HG02981 (cell line): ENCODE results near the gene GALNT2.

Experiments
- ATAC-seq: cut with Tn5 transposase; IDR thresholded peaks from one replicate; pipeline ENCODE4 v1.9.1; 2021; ENCODE audit warnings: mild to moderate bottlenecking, moderate library complexity; ENCODE audit not compliant: unreplicated experiment

Gene GALNT2

DNA sequence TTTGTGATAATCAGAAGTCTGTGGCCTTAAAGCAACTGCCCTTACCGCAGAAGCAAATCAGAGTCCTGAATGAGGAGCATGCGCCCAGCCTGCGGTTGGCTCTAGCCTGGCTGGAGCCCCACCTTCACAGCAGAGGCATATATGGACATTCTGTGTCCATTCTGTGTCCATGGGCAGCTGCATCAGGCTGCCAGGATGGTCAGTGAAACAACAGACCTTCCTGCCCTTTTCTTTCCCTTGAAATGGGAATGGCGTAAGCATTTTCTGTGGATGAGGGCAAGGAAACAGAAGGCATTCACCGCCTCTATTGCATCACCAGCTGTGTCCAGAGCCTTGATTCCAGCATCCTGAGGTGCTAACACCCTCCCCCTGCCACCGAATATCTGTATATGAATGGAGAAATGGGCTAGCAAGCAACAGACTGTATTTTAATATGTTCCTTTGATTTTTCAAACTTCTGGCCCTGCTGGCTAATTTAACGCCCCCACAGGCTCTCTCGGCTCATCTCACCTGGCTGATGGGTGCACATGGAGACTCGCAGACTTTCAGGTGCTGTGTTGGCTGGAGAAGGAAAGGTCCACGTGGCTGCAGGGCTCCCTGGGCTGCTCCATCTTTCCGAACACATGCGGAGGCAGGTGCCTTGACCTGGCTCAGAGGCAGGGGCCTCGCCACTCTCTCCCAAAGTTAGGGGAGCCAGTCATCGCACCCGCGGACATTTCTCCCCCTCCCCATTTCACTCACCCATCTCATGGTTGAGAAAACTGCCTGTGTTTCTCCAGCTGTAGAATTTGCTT is 159.2 kb downstream of the GALNT2 start:
- ATAC-seq = no peak

DNA sequence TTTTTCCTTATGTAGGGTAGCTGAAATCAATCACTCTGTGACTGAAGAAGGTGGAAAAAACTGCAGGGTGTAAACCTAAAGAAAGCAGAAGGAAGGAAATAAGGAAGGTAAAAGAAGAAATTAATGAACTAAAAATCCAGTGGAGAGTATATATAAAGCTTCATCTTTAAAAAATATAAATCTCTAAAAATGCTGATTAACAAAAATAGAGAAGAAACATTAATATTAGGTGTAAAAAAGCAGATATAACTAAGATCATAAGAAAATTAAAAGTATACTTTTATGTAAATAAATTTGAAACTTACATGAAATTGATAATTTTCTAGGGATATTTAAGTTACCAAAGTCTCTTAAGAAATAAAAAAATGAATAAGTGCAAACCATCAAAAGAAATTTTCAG is 159.8 kb downstream of the GALNT2 start:
- ATAC-seq = no peak

DNA sequence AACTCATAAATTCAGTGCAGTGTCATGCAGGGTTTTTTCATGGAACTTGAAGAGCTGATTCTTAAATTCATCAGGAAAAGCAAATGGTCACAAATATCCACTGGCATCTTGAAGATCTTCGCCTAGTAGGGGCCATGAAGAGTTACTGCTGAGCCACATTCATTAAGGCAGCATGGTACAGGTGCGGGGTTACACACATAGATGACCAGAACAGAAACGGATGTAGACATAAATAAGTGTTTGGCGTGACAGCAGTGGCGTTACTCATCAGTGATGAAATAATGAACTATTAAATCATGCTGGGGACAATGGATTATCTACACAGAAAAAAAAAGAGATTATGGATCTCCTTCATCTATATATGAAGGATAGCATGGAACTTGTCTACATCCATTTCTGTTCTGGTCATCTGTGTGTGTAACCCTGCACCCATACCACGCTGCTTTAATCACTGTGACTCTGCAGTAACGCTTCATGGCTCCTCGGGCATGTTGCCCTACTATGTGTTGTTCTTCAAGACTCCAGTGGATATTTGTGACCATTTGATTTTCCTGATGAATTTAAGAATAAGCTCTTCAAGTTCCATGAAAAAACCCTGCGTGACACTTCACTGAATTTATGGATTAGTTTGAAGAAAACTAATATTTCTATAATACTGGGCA is 161.3 kb downstream of the GALNT2 start:
- ATAC-seq = no peak

DNA sequence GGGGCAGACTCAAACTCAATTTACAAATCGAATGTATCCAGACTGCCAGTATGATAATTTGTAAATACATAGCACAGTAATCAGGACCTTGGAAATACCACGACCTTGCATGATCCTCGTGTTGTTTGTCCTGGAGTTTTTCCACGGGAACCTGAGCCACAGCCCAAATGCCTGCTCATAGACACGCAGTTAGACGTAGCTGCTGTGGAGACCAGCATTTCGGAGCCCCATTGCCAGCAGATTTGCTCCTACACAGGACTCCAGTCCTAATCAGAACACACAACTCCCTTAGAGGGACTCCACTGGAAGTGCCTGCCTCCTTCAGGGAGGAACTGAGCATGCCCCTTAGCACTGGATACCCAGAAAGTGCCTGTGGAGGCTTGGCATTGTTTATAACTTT is 163.2 kb downstream of the GALNT2 start:
- no peak for ATAC-seq

DNA sequence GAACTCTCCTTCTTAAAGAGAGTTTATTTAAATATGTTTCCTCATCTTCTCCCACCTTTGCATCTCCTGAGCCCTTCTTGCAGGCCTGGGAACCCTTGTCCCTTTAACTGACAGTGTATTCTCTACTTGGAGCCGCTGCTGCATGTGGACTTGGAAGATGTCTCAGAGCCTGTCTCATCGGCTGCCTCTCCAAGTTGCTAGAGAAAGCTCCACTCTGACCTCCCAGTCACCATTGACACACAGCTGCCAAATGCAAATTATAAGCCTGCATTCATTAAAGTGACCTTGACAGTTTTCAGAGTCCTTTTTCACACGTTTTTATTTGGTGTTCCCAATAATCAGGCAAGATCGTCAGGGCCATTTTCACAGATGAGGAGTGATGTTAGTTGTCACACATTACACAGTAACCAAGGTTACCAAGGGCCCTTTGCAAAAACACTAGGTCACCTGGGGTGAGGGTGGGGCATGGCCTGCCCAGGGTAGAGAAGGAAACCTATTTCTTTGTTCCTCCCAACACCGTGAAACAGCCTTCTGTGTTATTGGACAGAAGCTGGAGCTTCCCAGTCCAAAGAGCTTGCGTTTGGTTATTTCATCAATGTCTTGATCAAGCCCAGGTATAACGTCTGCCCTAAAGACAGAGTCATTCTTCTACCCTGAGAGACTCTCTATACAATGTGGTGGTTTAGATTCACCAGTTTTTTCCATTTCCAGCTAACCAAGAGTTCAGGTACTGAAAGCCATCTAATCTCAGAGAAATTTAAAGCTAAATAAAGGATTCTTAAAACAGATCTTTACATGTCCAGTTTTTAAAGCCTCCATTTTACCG is 164.1 kb downstream of the GALNT2 start:
- ATAC-seq = no peak

DNA sequence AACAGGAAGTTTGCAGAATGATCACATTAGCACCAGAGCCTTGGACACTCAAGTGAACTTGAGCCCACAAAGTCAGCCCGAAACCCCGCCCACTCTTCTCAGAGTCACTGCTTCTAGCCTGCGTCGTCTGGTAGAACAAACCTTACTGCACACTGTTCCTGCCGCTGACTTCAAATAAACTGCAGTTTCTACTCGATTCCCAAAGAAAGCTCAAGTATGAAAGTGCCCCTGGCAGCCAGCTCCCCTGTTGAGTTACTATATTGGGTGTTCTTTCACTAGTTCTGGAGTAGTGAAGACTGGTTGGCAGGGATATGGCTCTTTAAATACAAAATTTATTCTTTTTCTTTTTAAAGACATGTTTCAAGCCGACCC is 164.7 kb downstream of the GALNT2 start:
- no peak for ATAC-seq

DNA sequence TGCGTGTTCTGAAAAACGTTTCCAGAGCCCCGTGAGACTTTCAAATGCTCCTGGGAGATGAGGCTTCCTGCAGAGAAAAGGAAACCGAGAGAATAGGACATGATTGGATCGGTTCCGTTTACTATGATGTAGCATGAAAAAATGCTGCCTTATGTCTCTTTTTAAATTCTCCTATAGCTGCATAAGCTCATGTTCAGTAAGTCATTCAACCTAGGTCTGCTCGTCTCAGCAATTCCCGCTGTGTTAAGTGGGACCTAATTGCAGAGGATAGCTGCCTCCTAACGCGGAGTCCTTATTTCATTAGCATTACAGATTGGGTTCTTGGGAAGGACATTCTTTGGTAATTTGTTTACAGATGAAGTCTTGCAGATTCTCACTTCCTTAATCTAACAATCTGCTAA is 165.3 kb downstream of the GALNT2 start:
- ATAC-seq = no peak

DNA sequence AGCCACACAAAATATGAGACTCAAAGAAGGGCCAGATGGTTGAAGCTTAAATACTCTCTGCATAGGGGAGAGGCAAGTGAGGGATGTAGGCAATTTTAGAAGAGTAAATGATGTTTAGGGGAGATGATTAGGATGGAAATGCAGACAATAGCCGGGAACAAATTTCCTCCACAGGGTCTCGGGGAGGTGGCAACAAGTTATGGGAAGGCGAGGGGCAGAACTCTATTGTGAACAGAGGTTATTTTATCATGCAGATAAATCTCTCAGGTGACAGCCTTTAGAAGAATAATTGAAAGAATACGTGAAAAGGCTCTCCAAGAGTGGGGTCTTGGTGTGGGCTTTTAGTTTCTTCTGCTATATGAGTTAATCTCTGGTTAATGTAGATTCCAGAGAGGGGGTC is 166.7 kb downstream of the GALNT2 start:
- ATAC-seq = no peak

DNA sequence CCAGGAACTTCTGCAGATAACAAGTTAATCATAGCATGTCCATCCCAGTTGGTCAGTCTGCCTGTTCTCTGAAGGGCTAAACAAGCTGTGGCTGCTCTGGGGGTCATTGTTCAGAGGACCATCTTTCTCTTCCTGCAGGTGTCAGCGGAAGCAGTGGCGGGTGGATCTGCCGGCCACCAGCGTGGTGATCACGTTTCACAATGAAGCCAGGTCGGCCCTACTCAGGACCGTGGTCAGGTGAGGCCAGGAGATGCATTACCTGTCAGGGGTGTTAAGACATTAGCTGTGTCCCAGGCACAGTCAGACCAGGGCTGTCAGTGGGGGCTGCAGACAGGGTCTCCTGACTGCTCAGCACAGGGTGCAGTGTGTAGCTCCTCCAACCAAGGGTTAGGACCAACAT is 168.8 kb downstream of the GALNT2 start:
- ATAC-seq = no peak

DNA sequence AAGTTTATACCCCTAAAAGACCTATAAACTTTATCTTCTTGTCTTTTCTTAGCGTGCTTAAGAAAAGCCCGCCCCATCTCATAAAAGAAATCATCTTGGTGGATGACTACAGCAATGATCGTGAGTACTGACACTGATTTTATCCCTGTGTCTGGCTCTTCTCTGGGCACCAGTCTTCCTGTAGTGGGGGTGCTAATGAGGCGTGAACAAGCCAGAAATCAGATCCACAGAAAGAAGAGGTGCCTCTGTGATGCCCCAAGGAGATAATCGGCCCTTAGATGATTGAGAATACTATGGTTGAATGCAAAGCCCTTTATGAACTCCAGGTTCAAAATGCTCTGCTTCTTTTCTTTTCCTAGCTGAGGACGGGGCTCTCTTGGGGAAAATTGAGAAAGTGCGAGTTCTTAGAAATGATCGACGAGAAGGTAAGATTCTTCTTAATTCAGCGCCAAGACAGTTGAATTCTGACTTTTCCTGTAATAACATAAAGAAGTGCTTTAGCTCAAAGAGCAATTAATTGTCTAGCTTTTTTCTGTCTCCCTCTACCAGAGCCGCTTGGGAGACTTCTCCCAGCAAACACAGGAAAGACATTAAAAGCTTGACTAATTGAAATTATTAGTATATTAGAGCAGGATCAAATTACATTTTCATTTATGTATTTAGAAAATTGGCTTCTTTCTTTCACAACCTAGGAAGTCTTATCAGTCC is 169.4 kb downstream of the GALNT2 start:
- ATAC-seq = no peak

DNA sequence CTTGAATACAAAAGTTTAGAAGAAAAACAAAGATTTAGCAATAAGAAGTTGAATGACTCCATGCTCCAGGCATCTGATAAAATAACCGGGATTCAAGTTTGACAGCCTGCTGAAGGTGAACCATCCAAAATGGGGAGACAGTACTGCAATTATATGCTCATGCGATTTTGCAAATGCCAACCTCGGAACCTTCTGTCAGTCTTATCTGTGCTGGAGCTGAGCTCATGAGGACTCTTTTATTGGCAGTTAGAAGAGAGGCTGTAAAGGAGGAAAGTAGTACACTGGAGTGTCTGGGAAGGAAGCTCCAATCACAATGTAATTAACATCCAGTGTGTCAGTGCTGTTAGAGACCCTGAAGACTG is 170.0 kb downstream of the GALNT2 start:
- ATAC-seq = no peak

DNA sequence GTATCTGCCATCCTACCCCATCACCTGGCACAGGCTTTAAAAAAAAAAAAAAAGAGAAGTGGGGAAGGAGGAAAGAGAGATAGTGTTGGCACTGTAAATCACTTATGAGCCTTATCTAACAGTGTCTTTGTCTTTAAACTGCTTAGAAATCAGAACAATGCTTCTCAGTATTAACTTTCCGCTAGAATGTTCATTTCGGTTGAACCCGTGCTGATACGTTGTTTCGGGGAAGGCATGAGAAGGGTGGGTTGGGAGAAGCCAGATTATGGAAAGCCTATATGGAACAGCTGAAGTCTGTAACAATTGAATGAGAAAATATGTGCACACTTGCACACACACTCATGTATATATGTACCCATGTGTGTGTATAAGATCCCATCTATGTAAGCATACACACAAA is 170.8 kb downstream of the GALNT2 start:
- ATAC-seq = no peak

DNA sequence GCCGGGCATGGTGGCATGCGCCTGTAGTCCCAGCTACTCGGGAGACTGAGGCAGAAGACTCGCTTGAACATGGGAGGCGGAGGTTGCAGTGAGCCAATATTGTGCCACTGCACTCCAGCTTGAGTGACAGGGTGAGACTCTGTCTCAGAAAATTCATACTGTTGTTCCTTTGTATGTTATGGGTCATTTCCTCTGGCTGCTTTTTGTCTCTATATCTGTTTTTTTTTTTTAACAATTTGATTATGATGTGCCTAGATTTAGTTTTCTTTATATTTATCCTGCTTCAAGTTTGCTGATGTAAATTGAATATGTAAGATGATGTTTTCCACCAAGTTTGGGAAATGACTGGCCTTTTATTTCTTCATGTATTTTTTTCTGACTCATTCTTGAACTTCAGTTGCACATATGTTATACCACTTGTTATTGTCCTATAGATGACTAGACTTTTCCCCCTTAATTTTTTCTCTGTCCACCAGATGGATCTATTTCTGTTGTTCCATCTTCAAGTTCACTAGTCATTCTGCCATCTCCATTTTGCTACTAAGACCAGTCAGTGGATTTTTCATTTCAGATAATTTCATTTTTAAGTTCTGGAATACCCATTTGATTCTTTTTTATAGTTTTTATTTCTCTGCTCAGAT is 173.5 kb downstream of the GALNT2 start:
- ATAC-seq = no peak

DNA sequence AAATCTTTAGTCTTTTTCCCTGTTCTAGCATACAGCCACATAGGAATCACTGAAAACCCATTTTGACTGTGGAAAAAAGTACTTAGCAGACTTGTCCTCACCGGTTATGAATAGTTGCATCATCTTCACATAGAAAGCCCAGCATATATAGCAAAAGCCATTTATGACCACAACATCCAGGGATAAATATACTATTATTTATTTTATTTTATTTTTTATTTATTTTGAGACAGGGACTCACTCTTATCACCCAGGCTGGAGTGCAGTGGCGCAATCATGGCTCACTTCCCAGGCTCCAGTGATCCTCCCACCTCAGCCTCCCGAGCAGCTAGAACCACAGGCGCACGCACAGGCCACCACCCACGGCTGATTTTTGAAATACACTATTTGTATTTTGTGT is 175.3 kb downstream of the GALNT2 start:
- no peak for ATAC-seq

DNA sequence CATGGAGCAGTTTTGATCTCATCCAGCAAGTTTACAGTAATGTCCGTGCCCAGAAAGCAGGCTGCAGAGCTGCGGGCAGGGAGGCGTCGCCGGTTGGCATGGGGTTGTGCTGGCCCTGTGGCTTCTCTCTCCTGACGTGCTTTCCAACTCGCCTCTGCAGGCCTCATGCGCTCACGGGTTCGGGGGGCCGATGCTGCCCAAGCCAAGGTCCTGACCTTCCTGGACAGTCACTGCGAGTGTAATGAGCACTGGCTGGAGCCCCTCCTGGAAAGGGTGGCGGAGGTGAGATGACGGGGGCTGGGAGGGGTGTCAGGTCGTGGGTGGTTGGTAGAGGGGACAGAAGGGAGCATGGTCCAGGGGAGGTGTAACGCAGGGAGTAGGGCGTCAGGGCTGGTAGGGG is 176.1 kb downstream of the GALNT2 start:
- no peak for ATAC-seq

DNA sequence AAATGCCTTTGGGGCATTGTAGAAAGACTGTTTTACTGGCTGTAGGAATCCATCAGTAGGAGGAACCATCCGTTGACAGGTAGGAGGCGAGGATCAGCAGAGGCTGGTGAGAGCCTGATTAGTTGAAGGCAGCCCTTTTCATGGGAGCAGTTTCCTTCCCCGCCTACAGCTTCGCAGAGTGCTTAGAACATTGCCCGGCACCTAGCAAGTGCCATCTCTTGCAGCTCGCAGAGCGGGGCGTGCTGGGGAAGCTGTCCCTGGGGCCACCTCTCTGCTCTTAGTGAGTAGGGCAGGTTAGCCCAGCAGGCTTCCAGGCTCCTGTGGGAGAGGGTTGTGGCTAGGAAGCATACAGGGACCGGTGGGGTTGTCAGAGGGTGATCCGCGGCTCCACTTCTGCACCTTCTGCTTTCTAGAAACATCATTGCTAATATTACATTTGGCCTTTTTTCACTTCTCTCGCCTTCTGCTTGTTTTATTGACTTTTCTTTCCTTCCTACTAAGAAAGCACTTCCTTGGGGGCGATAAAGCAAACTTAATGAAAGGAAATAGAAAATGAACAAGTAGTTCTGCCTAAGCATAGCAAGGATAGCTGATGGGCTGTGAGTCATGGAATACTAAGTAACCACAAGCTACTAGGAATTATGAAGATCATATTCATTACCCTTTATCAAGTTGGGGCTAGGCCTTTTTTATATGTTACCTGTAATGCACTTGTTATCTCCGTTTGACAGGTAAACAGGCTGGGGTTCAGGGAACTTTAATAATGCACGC is 176.7 kb downstream of the GALNT2 start:
- ATAC-seq = no peak

DNA sequence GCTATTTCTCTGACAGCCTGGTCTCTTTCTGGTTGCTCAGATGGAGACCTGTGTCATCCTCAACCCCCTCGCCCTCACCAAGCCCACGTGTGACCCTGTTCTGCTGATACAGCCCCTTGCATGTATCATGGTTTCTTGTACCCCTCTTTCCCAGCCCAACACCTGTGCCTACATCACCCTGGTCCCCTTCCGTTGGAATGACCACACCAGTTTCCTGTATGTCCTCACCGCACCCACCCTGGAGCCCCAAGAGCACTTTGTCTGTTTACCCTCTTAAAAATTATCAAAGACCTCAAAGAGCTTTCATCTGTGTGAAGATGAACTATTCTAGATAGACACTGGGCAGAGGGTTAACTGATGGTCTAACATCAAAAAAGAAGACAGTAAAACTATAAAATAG is 179.5 kb downstream of the GALNT2 start:
- ATAC-seq = no peak

DNA sequence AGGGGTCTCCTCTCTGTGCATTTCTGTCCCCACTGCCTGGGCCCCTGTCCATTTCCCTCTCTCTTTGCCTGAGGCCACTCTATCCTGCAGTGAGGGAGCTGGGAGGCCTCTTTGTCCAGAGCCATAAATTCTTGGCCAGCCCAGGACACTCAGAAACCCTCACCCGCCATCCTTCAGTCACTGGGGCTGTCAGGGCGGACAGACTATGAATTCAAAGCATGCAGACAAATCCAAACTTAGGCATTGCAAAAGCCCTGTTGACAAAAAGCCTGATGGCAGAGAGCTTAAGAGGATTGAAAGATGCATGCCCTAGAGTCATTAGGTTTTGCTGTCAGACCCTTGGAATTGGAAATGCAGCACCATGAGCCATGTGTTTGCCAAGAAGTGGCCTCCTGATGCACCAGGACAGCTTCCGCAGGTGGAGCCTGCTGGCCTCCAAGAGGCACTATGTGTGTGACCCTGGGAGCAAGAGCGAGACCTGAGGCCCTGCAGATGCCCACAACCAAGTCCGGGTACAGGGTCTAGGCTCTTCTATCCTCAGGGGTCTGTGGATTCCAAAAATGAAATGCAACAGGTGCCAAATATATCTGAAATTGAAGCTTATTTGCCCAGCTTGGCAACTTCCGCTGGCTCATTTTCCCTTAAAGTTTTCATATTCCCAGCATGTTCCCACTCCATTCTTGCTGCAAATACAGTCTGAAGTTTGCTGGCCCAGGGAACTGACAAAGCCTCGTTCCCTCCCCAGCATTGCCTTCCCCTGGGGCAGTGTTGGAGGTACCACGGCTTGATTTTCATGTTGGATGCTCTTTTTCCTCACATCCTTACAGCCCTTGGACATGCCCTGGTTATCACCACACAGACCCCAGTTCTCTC is 181.2 kb downstream of the GALNT2 start:
- no peak for ATAC-seq

DNA sequence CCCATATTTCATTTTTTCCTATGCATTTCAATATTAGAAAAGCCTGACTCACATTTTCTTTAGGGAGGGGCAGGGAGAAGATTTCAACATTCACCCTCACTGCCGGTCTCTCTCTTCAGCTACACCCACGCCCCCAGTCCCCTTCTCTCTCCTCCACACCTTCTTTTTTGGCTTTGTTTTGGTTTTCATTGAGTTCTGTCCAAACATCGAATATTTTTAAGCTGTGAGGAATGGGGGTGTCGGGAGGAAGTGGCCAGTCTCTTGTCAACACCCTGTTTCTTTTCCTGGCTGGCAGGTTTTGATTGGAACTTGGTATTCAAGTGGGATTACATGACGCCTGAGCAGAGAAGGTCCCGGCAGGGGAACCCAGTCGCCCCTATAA is 181.8 kb downstream of the GALNT2 start:
- no peak for ATAC-seq
